ENCODE results near the gene IMPA2.

- no peak for TF ChIP-seq CTCF (IDR thresholded peaks at IDR 0.05)
- TF ChIP-seq POLR2A (IDR thresholded peaks at IDR 0.05) = no peak
These were observed 13.0 kb downstream of the IMPA2 start for GRCh38 chr18:11994336-11994702.

Measured in uterus (tissue), 2 donors.